B cell (primary cell): ENCODE measurements around the gene WDR26.

Source experiments
- CTCF ChIP-seq: fragments of 200-600 bp; IDR thresholded peaks from one replicate; pipeline ENCODE4 v1.8.0; 2022; ENCODE audit warnings: antibody characterized with exemption, mild to moderate bottlenecking
- EZH2 ChIP-seq: IDR thresholded peaks from 2 replicates; pipeline ENCODE4 v1.6.1; 2012; ENCODE audit warnings: borderline replicate concordance, low read depth, mild to moderate bottlenecking, moderate library complexity, low read length; ENCODE audit not compliant: insufficient read depth, poor library complexity, severe bottlenecking

- TF ChIP-seq CTCF (no peak), EZH2 (no peak)
Measured at GRCh38 chr1:224434691-224435317, at the start of gene WDR26.
